Endothelial cell of umbilical vein (primary cell): Measurements from ENCODE around the gene SYNJ1.

ENCODE experiments used
- JUN ChIP-seq: IDR thresholded peaks from 2 replicates; pipeline ENCODE4 v1.6.1; 2011; ENCODE audit warnings: borderline replicate concordance, low read depth; ENCODE audit not compliant: insufficient read length, insufficient read depth
- POLR2A ChIP-seq: IDR thresholded peaks from 2 replicates; pipeline ENCODE4 v1.6.1; 2012; ENCODE audit warnings: low read depth, mild to moderate bottlenecking, control low read depth, low read length
- POLR2AphosphoS5 ChIP-seq: IDR thresholded peaks from 2 replicates; pipeline ENCODE4 v1.6.1; 2012; ENCODE audit warnings: low read depth, mild to moderate bottlenecking, control low read depth, low read length, moderate library complexity; ENCODE audit not compliant: insufficient read depth
- TF ChIP-seq, protein P1 (sequence below), 2 donors: IDR thresholded peaks; 1 replicate in 1 of 2; 2 replicates in 1 of 2; pipeline ENCODE4 v1.5.1; 2011; ENCODE audit warnings: low read length in 2 of 2, mild to moderate bottlenecking in 2 of 2, moderate library complexity in 2 of 2, control low read depth in 1 of 2, inconsistent platforms in 1 of 2, low read depth in 1 of 2; ENCODE audit not compliant: insufficient read depth in 1 of 2; ENCODE audit errors: extremely low read depth in 1 of 2
- TF ChIP-seq, protein P2 (sequence below): IDR thresholded peaks from 2 replicates; pipeline ENCODE4 v1.6.1; 2011; ENCODE audit not compliant: insufficient read depth, insufficient read length

DNA sequence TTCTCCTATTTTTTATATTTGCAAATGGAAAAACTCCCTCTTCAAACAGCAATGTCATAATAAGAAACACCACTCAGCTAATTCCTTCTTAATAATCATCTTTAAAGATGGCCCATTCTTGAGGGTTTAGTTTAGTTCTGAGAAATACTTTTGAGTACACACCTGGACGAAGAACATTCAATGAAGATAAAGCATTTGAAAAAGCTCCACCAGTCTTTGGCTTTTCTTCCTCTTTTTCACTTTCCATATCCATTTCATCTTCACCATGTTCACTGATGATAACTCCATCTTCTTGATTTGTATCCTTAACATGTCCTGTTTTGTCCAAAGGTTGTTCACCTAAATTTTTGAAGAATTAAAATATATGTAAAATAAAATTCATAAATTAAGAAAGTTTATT is 36.4 kb upstream of the SYNJ1 start:
- TF ChIP-seq POLR2A (no peak), JUN (no peak), POLR2AphosphoS5 (no peak)
- TF ChIP-seq, protein P1, sequence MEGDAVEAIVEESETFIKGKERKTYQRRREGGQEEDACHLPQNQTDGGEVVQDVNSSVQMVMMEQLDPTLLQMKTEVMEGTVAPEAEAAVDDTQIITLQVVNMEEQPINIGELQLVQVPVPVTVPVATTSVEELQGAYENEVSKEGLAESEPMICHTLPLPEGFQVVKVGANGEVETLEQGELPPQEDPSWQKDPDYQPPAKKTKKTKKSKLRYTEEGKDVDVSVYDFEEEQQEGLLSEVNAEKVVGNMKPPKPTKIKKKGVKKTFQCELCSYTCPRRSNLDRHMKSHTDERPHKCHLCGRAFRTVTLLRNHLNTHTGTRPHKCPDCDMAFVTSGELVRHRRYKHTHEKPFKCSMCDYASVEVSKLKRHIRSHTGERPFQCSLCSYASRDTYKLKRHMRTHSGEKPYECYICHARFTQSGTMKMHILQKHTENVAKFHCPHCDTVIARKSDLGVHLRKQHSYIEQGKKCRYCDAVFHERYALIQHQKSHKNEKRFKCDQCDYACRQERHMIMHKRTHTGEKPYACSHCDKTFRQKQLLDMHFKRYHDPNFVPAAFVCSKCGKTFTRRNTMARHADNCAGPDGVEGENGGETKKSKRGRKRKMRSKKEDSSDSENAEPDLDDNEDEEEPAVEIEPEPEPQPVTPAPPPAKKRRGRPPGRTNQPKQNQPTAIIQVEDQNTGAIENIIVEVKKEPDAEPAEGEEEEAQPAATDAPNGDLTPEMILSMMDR (IDR thresholded peaks at IDR 0.05; ENCODE audit: extremely low read depth in 1 of 2, insufficient read depth in 1 of 2, low read depth in 1 of 2, low read length in 2 of 2) = no peak
- TF ChIP-seq, protein P2, sequence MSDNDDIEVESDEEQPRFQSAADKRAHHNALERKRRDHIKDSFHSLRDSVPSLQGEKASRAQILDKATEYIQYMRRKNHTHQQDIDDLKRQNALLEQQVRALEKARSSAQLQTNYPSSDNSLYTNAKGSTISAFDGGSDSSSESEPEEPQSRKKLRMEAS = no peak
